Stimulated activated CD8-positive, alpha-beta memory T cell treated with anti-CD3 and anti-CD28 coated beads, Interleukin-7, amount 100 ng/mL, for 1 hour (primary cell): ENCODE measurements around the gene SMAD7.

ENCODE experiments used
- DNase-seq, 2 donors: peaks; one replicate each; pipeline ENCODE4 v3.0.0-alpha.2; 2020; ENCODE audit warnings: low read depth in 2 of 2

The SMAD7 gene

DNA sequence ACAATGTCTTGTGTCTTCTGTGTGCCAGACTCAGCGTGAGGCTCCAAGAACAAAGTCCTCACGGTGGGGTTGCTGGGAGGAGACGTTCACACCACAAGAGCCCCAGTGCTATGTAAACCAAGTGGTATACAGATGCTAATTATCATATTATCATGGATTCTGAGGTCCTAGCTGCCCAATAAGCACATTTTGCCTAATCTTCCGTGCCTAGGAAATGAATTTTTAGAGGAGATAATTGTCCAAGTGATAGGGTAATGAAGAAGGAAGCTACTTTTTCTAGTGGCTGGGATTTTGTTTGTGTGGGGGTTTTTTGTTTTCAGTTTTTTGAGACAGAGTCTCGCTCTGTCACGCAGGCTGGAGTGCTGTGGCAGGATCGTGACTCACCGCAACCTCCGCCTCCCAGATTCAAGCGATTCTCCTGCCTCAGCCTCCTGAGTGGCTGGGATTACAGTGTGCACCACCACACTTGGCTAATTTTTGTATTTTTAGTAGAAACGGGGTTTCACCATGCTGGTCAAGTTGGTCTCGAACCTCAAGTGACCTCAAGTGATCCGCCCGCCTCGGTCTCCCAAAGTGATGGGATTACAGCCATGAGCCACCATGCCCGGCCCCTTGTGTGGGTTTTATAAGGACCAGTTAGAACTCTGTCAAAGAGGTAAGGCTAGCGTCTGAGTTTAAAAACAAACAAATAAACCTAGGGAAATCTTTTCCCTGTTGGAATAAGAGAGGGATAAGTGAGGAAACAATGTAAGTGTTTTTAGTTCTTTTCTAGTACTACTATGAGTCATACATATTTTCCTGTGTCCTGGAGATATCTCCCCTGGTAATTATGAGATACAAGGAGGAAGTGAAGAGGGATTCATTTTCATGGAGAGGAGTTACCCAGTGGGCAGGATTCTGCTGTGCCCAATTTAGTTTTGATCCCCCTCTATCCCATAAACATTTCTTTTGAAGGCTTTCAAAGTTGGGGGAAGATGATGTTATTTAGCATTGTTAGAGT lies 9.5 kb upstream of the SMAD7 start:
- DNase-seq: no peak

DNA sequence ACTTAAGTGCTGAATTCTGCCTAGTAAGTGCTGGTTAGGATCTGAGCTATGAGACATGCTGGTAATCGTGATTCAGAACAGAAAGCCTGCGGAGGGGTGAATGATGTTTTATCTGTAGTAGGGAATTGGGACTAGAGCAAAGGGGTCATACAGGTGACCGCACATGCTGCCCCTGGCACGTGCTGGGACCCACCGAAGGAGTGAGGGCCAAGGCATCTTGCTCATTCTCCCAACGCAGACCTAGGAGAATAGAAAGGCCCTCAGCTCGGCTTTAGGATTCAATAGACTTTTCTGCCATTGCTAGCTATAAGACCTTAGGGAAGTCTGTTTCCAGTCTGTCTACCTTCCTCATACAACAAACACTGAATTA lies 8.8 kb upstream of the SMAD7 start:
- no peak for DNase-seq

DNA sequence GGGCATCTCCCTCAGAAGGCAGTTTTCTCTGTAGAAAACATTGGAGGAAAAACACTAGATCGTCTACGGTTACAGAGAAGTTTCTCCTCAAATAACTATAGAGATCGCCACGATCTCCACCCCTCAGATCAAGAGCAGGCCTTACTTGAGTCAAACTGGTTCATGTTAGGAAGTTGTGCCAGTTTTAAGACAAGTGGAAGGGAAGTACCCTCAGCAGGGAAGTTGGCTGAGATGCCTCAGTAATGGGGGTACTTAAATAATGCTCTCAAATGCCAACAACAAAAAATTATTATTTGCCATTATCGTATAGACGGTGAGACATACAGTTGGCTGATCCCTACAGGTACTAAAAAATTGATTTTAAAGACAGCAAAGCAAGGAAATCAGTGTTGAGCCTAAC lies 8.2 kb upstream of the SMAD7 start:
- DNase-seq: no peak

DNA sequence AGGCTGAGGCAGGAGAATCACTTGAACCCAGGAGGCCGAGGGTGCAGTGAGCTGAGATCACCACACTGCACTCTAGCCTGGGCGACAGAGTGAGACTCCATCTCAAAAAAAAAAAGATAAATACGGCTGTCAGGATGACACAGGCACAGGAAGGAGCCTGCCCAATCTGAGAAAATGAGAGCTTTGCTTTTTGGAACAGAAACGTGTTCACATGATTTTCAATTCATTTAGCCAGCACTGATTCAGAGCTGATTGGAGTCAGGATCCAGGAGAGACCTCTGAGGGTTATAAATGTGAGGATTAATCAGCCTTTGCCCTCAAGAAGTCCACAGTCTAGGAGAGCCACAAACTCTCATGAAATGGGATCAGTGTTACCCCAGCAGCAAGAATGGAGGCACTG lies 6.9 kb upstream of the SMAD7 start:
- no peak for DNase-seq

DNA sequence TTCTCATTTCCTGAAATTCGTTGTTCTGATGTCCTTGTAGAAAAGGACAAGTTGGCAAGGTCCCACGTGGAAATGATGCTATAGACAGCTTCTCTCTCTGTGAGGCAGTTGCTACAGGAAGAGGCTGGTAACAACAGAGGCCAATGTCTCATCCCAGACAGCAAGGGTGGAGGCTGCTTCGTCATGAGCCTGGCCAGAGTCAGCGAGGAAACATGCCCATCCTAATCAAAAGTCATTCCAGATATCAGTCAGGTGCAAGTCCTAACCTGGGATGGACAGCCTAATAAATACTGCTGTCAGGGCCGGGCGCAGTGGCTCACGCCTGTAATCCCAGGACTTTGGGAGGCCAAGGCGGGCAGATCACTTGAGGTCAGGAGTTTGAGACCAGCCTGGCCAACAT lies 6.4 kb upstream of the SMAD7 start:
- no peak for DNase-seq

DNA sequence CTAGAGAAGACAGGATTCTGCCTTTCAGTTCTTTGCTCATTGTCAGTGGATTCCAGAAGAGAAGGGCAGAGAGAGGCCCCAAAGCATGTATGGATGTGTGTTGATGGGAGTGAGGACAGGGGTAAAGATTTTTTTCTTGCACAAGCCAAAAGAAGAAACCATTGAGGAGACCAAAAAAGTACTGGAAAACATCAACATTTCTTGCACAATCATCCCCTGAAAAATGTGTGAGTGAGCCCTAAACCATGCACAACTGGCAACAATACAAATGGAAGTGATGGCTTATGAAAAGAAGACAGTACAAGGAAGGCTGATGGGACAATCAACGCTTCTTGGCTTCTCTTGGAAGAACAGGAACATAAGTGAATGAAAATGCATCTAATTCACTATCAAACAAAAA lies 5.6 kb upstream of the SMAD7 start:
- no peak for DNase-seq

DNA sequence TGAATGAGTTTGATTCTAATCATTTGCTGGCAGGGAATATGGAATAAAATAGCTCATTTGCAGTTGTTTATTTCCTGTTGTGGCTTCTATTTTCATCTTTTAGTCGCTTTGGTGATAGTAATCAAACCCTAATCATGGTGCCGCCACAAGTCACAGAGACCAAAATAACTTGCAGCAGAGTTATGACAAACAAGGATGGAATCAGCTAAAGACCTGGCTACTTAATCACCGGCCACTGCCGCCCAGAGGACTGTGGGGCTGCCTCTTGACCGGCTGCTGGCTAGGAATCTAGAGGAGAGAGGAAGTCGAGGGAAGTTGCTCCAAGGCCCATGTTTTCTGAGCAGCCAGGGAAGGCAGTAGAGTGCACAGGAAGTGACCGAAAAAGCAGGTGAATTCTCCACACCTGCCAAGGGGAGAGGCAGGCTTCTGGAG lies 5.1 kb upstream of the SMAD7 start:
- DNase-seq: no peak

GRCh38 chr18:48954886-48955819 lies 4.4 kb upstream of the SMAD7 start:
- DNase-seq: no peak

DNA sequence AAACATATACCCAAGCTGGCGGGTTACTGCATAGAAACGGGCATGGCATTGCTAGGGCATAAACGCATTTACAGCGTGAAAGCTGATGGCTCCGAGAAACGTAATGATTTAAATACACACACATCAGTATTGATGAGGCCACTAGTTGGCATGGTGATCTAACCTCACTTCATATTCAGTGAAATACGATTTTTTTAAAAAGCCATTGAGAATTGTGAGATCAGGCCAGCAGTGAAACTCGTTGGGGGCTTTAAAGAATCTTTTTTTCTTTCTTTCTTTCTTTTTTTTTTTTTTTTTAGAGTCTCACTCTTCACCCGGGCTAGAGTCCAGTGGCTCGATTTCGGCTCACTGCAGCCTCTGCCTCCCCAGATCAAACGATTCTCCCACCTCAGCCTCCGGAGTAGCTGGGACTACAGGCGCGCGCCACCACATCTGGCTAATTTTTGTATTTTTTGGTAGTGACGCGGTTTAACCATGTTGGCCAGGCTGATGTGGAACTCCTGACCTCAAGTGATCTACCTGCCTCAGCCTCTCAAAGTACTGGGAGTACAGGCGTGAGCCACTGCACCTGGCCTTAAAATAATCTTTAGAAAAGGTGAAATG lies 2.4 kb upstream of the SMAD7 start:
- DNase-seq: no peak

DNA sequence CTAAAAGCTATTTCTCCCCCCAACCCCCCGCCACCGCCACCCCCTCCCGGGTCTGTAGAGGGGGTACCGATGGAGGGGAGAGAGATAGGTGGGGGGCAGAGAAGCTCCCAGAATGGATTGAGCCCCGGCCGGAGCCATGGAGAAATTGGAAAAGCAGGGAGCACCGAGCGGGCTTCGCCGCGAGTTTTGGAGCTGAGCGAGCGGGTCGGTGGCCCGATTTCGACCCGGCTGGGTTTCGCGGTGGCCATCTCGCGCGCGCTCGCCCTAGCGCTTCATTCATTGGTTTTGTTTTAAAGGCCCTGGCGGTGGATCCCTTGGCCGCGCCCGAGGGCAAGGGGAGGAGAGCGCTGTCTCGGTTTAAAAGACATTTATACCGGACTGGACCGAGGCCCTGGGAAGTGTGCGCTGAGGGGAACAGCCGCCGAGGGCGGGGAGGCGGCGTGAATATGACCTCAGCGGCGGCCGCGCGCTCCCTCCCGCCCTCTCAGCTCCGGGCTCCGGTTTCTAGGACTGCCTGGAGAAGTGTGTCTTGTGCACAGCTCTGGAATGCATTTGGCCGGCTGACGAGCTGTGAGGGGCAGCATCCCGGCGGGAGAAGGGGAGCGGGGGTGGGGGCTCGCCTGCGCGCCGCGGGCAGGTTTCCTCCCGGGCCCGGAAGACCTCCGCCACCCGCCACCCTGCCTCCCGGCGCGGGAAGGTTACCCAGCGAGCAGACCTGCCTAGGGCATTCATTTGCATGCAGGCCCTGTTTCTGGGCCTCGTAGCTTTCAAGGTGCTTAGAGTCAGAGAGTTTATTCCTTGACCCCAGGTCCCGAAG lies 1.7 kb upstream of the SMAD7 start:
- no peak for DNase-seq

GRCh38 chr18:48951448-48952286 lies 902 bp upstream of the SMAD7 start:
- peak in 1 of 2 donors; percentile 53 for DNase-seq

DNA sequence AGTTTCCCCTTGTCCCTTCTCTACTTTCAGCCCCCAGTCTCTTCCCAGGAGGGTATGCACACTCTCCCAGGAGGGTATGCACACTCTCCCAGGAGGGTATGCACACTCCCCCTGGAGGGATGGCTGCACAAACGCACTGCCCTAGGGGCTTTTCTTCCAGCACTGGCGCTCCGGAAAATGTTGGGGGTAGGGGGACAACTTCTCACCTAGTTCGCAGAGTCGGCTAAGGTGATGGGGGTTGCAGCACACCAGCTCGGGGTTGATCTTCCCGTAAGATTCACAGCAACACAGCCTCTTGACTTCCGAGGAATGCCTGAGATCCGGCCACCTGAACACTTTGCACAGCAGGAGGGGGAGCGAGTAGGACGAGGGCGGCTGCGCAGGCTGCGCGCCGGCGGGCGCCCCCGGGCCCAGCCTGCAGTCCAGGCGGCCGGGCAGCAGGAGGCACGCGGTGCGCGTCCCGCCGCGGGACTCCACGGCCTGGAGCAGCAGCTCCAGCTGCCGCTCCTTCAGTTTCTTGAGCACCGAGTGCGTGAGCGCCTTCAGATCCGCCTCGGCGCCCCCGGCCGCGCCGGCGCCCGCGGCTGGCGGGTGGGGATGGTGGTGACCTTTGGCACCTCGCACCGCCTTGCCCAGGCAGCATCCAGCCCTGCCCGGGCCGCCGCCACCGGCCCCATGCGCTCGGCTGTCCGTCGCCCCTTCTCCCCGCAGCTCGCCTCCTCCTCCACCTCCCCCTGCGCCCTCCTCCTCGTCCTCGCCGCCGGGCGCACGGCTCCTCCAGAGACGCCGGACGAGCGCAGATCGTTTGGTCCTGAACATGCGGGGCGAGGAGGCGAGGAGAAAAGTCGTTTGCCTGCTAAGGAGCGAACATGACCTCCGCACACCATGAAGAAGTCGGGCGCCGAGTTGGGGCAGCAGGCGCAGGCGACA lies 894 bp downstream of the SMAD7 start:
- DNase-seq: no peak

- no peak for DNase-seq
Measured at GRCh38 chr18:48949050-48949605, 1.6 kb downstream of the SMAD7 start.

DNA sequence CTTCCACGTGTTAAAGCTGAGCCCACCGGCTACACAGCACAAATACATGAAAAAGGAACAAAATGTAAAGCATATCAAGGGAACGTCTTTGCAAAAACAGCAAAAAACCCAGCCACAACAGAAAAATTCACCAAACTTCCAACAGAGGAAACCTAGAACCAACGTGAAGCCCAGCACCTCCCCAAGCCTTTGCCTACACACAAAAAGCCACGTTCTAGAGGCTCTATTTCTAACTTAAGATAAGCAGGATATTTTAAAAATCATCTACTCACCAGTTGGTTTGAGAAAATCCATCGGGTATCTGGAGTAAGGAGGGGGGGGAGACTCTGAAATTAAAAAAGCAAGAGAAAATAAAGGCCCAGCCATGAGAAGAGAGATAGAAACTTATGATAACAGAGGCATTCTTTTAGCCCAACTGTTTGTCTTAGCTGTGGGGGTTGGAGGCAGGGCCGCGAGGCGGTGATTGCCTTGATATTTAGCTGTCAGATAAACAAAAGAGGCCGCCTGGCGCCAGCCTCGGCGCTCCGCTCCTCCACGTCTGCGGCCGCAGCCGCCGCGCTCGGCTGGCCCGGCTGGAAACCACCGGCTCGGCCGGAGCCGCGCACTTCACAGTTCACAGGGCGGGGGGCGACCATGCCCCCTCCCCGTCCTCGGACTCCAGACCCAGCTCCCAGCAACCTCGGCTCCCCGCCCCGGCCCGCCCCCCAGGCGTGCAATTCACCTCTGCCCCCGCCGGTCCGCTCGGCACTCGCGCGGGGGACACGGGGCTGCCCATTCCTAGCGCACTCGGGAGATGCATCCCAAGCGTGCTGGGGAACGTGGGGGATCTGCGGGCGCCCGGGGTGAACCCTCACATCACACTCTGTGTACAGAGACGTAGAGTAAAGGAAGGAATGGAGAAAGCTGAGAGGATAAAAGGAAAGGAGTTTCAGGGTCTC lies 2.4 kb downstream of the SMAD7 start:
- DNase-seq: no peak

DNA sequence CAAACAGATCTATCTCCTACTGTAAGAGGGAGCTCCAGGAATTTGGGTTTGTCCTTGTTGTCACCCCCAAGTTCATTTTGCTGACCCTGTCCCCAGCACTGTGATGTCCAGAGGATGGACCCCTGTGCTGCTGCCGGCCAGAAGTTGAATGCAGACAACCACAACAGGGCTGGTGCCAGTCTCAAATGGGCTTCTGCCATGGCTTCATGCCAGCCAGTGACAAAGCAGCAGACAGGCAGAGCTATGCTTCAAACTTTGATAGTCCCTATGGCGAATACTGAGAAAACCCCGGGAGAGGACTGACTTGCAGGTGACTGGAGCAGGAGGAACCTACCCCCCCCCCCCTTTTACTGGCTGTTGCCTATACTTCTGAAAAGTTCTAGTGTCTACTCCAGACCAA lies 3.2 kb downstream of the SMAD7 start:
- no peak for DNase-seq

- DNase-seq: no peak
Measured at GRCh38 chr18:48947092-48947491, 3.7 kb downstream of the SMAD7 start.

DNA sequence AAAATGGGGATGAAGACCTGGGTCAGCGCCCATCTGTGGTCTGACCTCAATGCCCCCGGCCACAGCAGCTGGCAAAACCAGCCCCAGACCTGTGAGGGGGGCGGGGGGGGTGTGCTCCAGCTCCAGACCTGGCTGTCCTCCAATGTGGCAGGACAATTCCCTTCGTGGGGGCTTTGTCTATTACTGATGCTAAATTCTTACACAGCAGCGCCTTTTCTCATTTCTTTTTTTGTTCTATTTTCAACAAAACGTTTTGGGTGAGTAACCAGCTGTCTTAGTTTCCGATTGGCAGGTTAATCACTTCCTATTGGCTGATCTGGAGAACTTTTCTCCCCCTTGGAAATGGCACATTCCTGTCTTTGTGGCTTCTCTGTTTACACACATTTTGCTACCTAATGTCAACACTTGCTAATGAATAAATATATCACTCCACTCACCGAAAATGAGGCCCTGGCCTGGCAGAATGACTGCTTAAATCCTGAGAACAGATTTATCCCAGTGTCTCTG lies 4.4 kb downstream of the SMAD7 start:
- no peak for DNase-seq

GRCh38 chr18:48945953-48946217 lies 4.9 kb downstream of the SMAD7 start:
- DNase-seq: no peak
